ENCODE measurements around the gene PARP6. TPM values are rescaled to one million over a fixed set of nuclear protein-coding genes. Genes with fewer than 3 reads are reported as not detected.
A peak's percentile ranks its signal among the peaks of the same experiment; 100 is the strongest.

PARP6 gene
- total and polyA plus RNA-seq, 9 of the 15 experiments (the other 6 are each of a cell fraction or from before 2014, with no cell fraction given), result 14.8 to 83.2 (median 28.3) TPM

GRCh38 chr15:72207558-72208085 lies 64.7 kb downstream of the PARP6 start:
- POLR2A ChIA-PET, result interaction anchor here (0.8 to 0.9 kb wide), 2 partner anchors 21 to 143 kb away, joined by 3 to 5 read pairs; no protein-coding TSS in a partner anchor
- no TSS peak for BruUV-seq (replicated peaks)
- no peaks in the 10 kb centered on the region for H3K9me3 ChIP-seq (replicated peaks; ENCODE audit: control insufficient read depth, insufficient read depth, low read depth, low read length)
- H3K27me3 ChIP-seq (ENCODE audit: control insufficient read depth in 2 of 2, insufficient read depth in 2 of 2, low read length in 2 of 2), result no peaks in the 10 kb centered on the region
- ATAC-seq, result no peak
- no peak overlapping the region for H3K27ac ChIP-seq (ENCODE audit: extremely low read depth, low read depth, low read length)
- TF ChIP-seq E2F8 (IDR thresholded peaks at IDR 0.05; ENCODE audit: low read depth, partially characterized antibody) (no peak), SIN3B (IDR thresholded peaks at IDR 0.05; ENCODE audit: low read depth) (no peak), ZEB2 (IDR thresholded peaks at IDR 0.05) (no peak), NFIC (IDR thresholded peaks at IDR 0.05) (peak; percentile 74), CREBBP (IDR thresholded peaks at IDR 0.05; ENCODE audit: low read depth, low read length) (no peak)
- no peaks in the 10 kb centered on the region for H3K4me1 ChIP-seq (replicated peaks in 1 of 2; ENCODE audit: control insufficient read depth in 2 of 2, insufficient read depth in 2 of 2, low read length in 2 of 2)
- intact Hi-C loops (cut with micrococcal nuclease) (no loop called here), in situ Hi-C loops (cut with MboI) (no loop called here)
- peaks cover 11% of the 10 kb centered on the region; the same call in 1 of the 2 replicates for H4K20me1 ChIP-seq (replicated peaks; ENCODE audit: control insufficient read depth, insufficient read depth, low read length)
- DNase-seq (ENCODE audit: extremely low read depth in 1 of 4, low spot score in 3 of 4), result no peak
- no peak overlapping the region for H3K9ac ChIP-seq (ENCODE audit: insufficient read depth in 1 of 2, low read depth in 2 of 2, low read length in 2 of 2)
- H3K79me2 ChIP-seq (ENCODE audit: control insufficient read depth, insufficient read depth, low read length), result peaks cover 2% of the 10 kb centered on the region; the same call in 1 of the 3 replicates
- CTCF ChIA-PET (ENCODE audit: low intra/inter-chr PET ratio), result no interaction called here
- H2AFZ ChIP-seq (ENCODE audit: low read depth, low read length), result no peak overlapping the region
- H3K4me3 ChIP-seq, result no peak overlapping the region
- peaks cover 10% of the 10 kb centered on the region for H3K9me1 ChIP-seq (ENCODE audit: control insufficient read depth, insufficient read depth, low read length)
- H3K36me3 ChIP-seq (ENCODE audit: control insufficient read depth, insufficient read depth, low read length), result peaks cover 98% of the 10 kb centered on the region
- no peak overlapping the region for H3K4me2 ChIP-seq (ENCODE audit: insufficient read depth, low read length)
- FAIRE-seq, result no peak
